ENCODE data around the gene CPM. TPM values are rescaled to one million over a fixed set of nuclear protein-coding genes. Genes with fewer than 3 reads are reported as not detected.

The CPM gene
- total RNA-seq, 4 donors from 2014 or later = 25.7 to 60.4 (median 43.2) TPM

DNA sequence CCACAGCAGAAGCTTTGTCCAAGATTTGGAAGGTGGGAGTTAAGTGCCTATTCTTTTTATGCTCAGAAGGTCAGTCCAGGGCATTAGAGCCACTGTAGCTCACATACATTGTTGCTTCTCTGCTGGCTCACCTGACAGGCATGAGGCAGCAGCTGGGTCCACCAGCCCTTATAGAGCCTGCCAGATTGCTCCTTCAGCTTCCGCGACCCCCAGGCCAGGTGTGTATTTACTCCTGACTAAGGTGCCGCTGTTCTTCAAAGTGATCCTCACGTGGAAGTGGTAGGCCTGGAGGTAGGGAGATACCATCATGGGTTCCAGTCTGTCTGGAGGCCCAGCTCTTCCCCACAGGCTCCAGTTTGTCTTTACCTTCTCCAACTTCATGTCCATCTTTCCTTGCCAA, 17.5 kb upstream of the CPM start:
- H3K36me3 ChIP-seq = no peaks in the 10 kb centered on the region
- H3K9me3 ChIP-seq = no peaks in the 10 kb centered on the region
- WGBS, 2 donors = 91 to 96% methylated on average over 4 of the region's 4 CpGs
- TF ChIP-seq CTCF (IDR thresholded peaks at IDR 0.05) (no peak), POLR2A (IDR thresholded peaks at IDR 0.05) (no peak)
- no peak overlapping the region for H3K4me3 ChIP-seq (replicated peaks in 1 of 3)
- DNase-seq = no peak
- H3K27ac ChIP-seq = no peak overlapping the region
- intact Hi-C loops (cut with DNase I) = no loop called here
- H3K4me1 ChIP-seq = peaks cover 0 to 12% of the 10 kb centered on the region in 2 donors
- no peaks in the 10 kb centered on the region for H3K27me3 ChIP-seq

- WGBS, 2 donors = 65 to 71% methylated on average over 2 of the region's 2 CpGs
- H3K36me3 ChIP-seq = no peaks in the 10 kb centered on the region
- intact Hi-C loops (cut with DNase I) = no loop called here
- DNase-seq = no peak
- H3K4me3 ChIP-seq (replicated peaks in 1 of 3) = no peak overlapping the region
- TF ChIP-seq POLR2A (IDR thresholded peaks at IDR 0.05) = no peak
- no peak for TF ChIP-seq CTCF (IDR thresholded peaks at IDR 0.05)
- H3K27me3 ChIP-seq = no peaks in the 10 kb centered on the region
- H3K27ac ChIP-seq = no peak overlapping the region
- H3K4me1 ChIP-seq = no peaks in the 10 kb centered on the region
- H3K9me3 ChIP-seq = no peaks in the 10 kb centered on the region
Measured at GRCh38 chr12:68945255-68945654, 12.3 kb upstream of the CPM start.

GRCh38 chr12:68944296-68945076, 11.5 kb upstream of the CPM start:
- intact Hi-C loops (cut with DNase I) = no loop called here
- Histone ChIP-seq H3K4me3 (replicated peaks in 1 of 3) (no peak overlapping the region), H3K4me1 (no peaks in the 10 kb centered on the region), H3K9me3 (no peaks in the 10 kb centered on the region), H3K27ac (no peak overlapping the region), H3K36me3 (no peaks in the 10 kb centered on the region), H3K27me3 (no peaks in the 10 kb centered on the region)
- WGBS, 2 donors = 74 to 79% methylated on average over 5 of the region's 5 CpGs
- TF ChIP-seq CTCF (IDR thresholded peaks at IDR 0.05) = no peak
- no peak for TF ChIP-seq POLR2A (IDR thresholded peaks at IDR 0.05)
- no peak for DNase-seq

- Histone ChIP-seq H3K27ac (no peak overlapping the region), H3K4me3 (replicated peaks in 1 of 3) (no peak overlapping the region), H3K27me3 (no peaks in the 10 kb centered on the region), H3K9me3 (no peaks in the 10 kb centered on the region), H3K4me1 (no peaks in the 10 kb centered on the region), H3K36me3 (no peaks in the 10 kb centered on the region)
- intact Hi-C loops (cut with DNase I) = no loop called here
- TF ChIP-seq CTCF (IDR thresholded peaks at IDR 0.05) (no peak), POLR2A (IDR thresholded peaks at IDR 0.05) (no peak)
- no peak for DNase-seq
- WGBS, 2 donors = 92 to 97% methylated on average over 1 of the region's 1 CpG
Measured at GRCh38 chr12:68943848-68944247, 10.9 kb upstream of the CPM start.

- DNase-seq = no peak
- intact Hi-C loops (cut with DNase I) = no loop called here
- Histone ChIP-seq H3K9me3 (no peaks in the 10 kb centered on the region), H3K36me3 (no peaks in the 10 kb centered on the region), H3K4me1 (no peaks in the 10 kb centered on the region), H3K4me3 (replicated peaks in 1 of 3) (no peak overlapping the region), H3K27me3 (no peaks in the 10 kb centered on the region), H3K27ac (no peak overlapping the region)
- no peak for TF ChIP-seq CTCF (IDR thresholded peaks at IDR 0.05)
- TF ChIP-seq POLR2A (IDR thresholded peaks at IDR 0.05) = no peak
Measured at GRCh38 chr12:68940731-68941130, 7.8 kb upstream of the CPM start.
